ENCODE measurements around the gene UCKL1. TPM values are rescaled to one million over a fixed set of nuclear protein-coding genes. Genes with fewer than 3 reads are reported as not detected.

The UCKL1 gene
- total RNA-seq, 2 experiments from 2014 or later = 25.6 to 42.6 TPM

GRCh38 chr20:63980317-63980805, 24.1 kb upstream of the UCKL1 start:
- H3K27ac ChIP-seq (ENCODE audit: low read depth, low read length, poor library complexity, severe bottlenecking) = peak overlapping the region; percentile 89
- H3K36me3 ChIP-seq (ENCODE audit: insufficient read depth, low read length) = peaks cover 30% of the 10 kb centered on the region
- H3K4me2 ChIP-seq (ENCODE audit: low read length) = peak overlapping the region; percentile 82
- intact Hi-C loops (cut with micrococcal nuclease; ENCODE audit: unreplicated experiment) = loop anchor here (1.0 to 5.0 kb wide), 2 partner anchors 97 to 140 kb away; partner anchors contain the start of gene RGS19
- peak overlapping the region; percentile 82 for H3K4me3 ChIP-seq (ENCODE audit: low read depth, low read length, poor library complexity, severe bottlenecking)
- no peaks in the 10 kb centered on the region for H4K20me1 ChIP-seq (ENCODE audit: insufficient read depth, low read length)
- TF ChIP-seq CTCF (conservative IDR thresholded peaks at IDR 0.05; ENCODE audit: low read length) = no peak
- no peak for TF ChIP-seq EZH2phosphoT487 (IDR thresholded peaks at IDR 0.05; ENCODE audit: borderline replicate concordance, low read depth, low read length)
- no peaks in the 10 kb centered on the region for H3K9me2 ChIP-seq (ENCODE audit: insufficient read depth, low read length)
- H2AFZ ChIP-seq (ENCODE audit: low read length) = peak overlapping the region; percentile 43; the same call in 1 of the 2 replicates
- H3K79me2 ChIP-seq (ENCODE audit: insufficient read depth, low read depth, low read length) = peaks cover 14% of the 10 kb centered on the region
- peaks cover 35% of the 10 kb centered on the region for H3K4me1 ChIP-seq (ENCODE audit: insufficient read depth, low read length, poor library complexity, severe bottlenecking)
- no TSS peak for BruUV-seq (replicated peaks)
- ChIA-PET CTCF (ENCODE audit: unreplicated experiment) (interaction anchor here (0.7 to 1.2 kb wide), 4 partner anchors 58 to 140 kb away, joined by 3 to 4 read pairs (median 3); no protein-coding TSS in a partner anchor), POLR2A (interaction anchor here (0.6 to 1.3 kb wide), 3 partner anchors 23 to 85 kb away, joined by 3 to 4 read pairs (median 3); no protein-coding TSS in a partner anchor)
- no peaks in the 10 kb centered on the region for H3K9me3 ChIP-seq (ENCODE audit: low read length)
- DNase-seq (ENCODE audit: low spot score) = no peak

GRCh38 chr20:63979557-63980316, 23.5 kb upstream of the UCKL1 start, which contains the start of gene SAMD10:
Gene SAMD10 (minus strand): TSS chr20:63979642. CDS start chr20:63979467, 175 bp downstream.
- Histone ChIP-seq H3K4me1 (ENCODE audit: insufficient read depth, low read length, poor library complexity, severe bottlenecking) (peaks cover 35% of the 10 kb centered on the region), H3K4me3 (ENCODE audit: low read depth, low read length, poor library complexity, severe bottlenecking) (peak within 1 kb of the TSS; percentile 82), H3K36me3 (ENCODE audit: insufficient read depth, low read length) (peaks cover 27% of the 10 kb centered on the region), H3K4me2 (ENCODE audit: low read length) (peak within 1 kb of the TSS; percentile 96), H2AFZ (ENCODE audit: low read length) (peak within 1 kb of the TSS; percentile 50), H3K9me2 (ENCODE audit: insufficient read depth, low read length) (no peaks in the 10 kb centered on the region), H3K79me2 (ENCODE audit: insufficient read depth, low read depth, low read length) (peaks cover 14% of the 10 kb centered on the region), H3K9me3 (ENCODE audit: low read length) (no peaks in the 10 kb centered on the region), H4K20me1 (ENCODE audit: insufficient read depth, low read length) (no peaks in the 10 kb centered on the region), H3K27ac (ENCODE audit: low read depth, low read length, poor library complexity, severe bottlenecking) (peak within 1 kb of the TSS; percentile 89)
- TF ChIP-seq CTCF (conservative IDR thresholded peaks at IDR 0.05; ENCODE audit: low read length) (0 out of 2 replicates have a peak, but pooled peaks have one; percentile 16), EZH2phosphoT487 (IDR thresholded peaks at IDR 0.05; ENCODE audit: borderline replicate concordance, low read depth, low read length) (no peak)
- DNase-seq (ENCODE audit: low spot score) = peak; percentile 73
- ChIA-PET POLR2A (interaction anchor here (1.3 kb wide), 1 partner anchor 23 kb away, joined by 4 read pairs; no protein-coding TSS in a partner anchor), CTCF (ENCODE audit: unreplicated experiment) (interaction anchor here (0.9 to 1.2 kb wide), 3 partner anchors 81 to 140 kb away, joined by 3 to 4 read pairs (median 3); no protein-coding TSS in a partner anchor)
- intact Hi-C loops (cut with micrococcal nuclease; ENCODE audit: unreplicated experiment) = loop anchor here (1.0 to 10.0 kb wide), 3 partner anchors 98 to 355 kb away; partner anchors contain the start of genes GMEB2 and RGS19
- no TSS peak for BruUV-seq (replicated peaks)

Measured in OCI-LY7 (cell line).